A549 (cell line): ENCODE results near the gene ACE2. TPM values are rescaled to one million over a fixed set of nuclear protein-coding genes. Genes with fewer than 3 reads are reported as not detected.

ENCODE experiments used
- ATAC-seq, 2 experiments: fragments of 200-7000 bp in 1 of 2; fragments of >200 bp in 1 of 2; cut with Nextera tagmentation in 1 of 2; cut with Tn5 transposase in 1 of 2; 3 replicates each; pipeline versions ENCODE4 v1.8.0 to v1.9.1; 2018 to 2020; ENCODE audit warnings: mild to moderate bottlenecking in 1 of 2, moderate library complexity in 1 of 2
- CTCF ChIA-PET: fragments of 300-600 bp; sonication (Branson Sonifier 250); formaldehyde crosslinking; extraction: SDS; loops from one replicate; lab custom pipeline; 2021; ENCODE audit warnings: antibody characterized with exemption, inconsistent platforms; lab: Yijun Ruan, JAX
- POLR2A ChIA-PET: fragments of 350-600 bp; formaldehyde crosslinking; extraction: SDS; loops from one replicate; lab custom pipeline; 2021; ENCODE audit warnings: antibody characterized with exemption, inconsistent platforms; lab: Yijun Ruan, JAX
- DNase-seq, 2 experiments: peaks; one replicate each; pipeline versions ENCODE4 v3.0.0 to v3.0.0-alpha.2; 2011 to 2016; ENCODE audit warnings: low read depth in 1 of 2, low spot score in 1 of 2
- FAIRE-seq: peaks from 2 replicates; lab custom pipeline; 2011; peaks lifted over from hg19 to GRCh38; lab: Jason Lieb, UNC
- H3K27ac ChIP-seq, 2 experiments: fragments of >200 bp; sonication (Bioruptor Twin); formaldehyde crosslinking; 3 replicates each; pipeline ENCODE4 v1.5.1; 2016 to 2017
- H3K4me1 ChIP-seq: fragments of >200 bp; sonication (Bioruptor Twin); formaldehyde crosslinking; 3 replicates; pipeline ENCODE4 v1.6.1; 2016
- H3K4me2 ChIP-seq: fragments of >200 bp; sonication (Bioruptor Twin); formaldehyde crosslinking; 3 replicates; pipeline ENCODE4 v1.6.1; 2016
- H3K4me3 ChIP-seq: fragments of >200 bp; sonication (Bioruptor Twin); formaldehyde crosslinking; 3 replicates; pipeline ENCODE4 v1.5.1; 2016
- H3K9me3 ChIP-seq: fragments of >200 bp; sonication (Bioruptor Twin); formaldehyde crosslinking; 3 replicates; pipeline ENCODE4 v1.6.1; 2016
- BHLHE40 ChIP-seq: IDR thresholded peaks from 2 replicates; pipeline ENCODE4 v1.6.1; 2012; ENCODE audit warnings: low read depth, low read length, inconsistent platforms
- CBX8 ChIP-seq: fragments of 200-600 bp; sonication (generic); IDR thresholded peaks from 2 replicates; pipeline ENCODE4 v1.6.1; 2016
- CEBPB ChIP-seq, 2 experiments: fragments of >200 bp in 1 of 2; sonication (Bioruptor Twin) in 1 of 2; formaldehyde crosslinking in 1 of 2; IDR thresholded peaks; 2 replicates each; pipeline ENCODE4 v1.6.1; 2012 to 2016
- CTCF ChIP-seq: fragments of >200 bp; sonication (Bioruptor Twin); formaldehyde crosslinking; IDR thresholded peaks from 3 replicates; pipeline ENCODE4 v1.5.1; 2016
- EHMT2 ChIP-seq: fragments of 200-600 bp; sonication (generic); IDR thresholded peaks from 2 replicates; pipeline ENCODE4 v1.6.1; 2016; ENCODE audit warnings: antibody characterized with exemption, low read depth, mild to moderate bottlenecking, moderate library complexity
- EP300 ChIP-seq, 2 experiments: fragments of >200 bp; sonication (Bioruptor Twin); formaldehyde crosslinking; IDR thresholded peaks; 2 replicates in 1 of 2; 3 replicates in 1 of 2; pipeline ENCODE4 v1.6.1; 2016 to 2017
- FOSL2 ChIP-seq, 2 experiments: fragments of 450-650 bp in 1 of 2; fragments of >200 bp in 1 of 2; sonication (Bioruptor Twin) in 1 of 2; formaldehyde crosslinking; IDR thresholded peaks; 2 replicates each; pipeline versions ENCODE4 v1.5.0 to v1.6.1; 2016 to 2020; ENCODE audit warnings: mild to moderate bottlenecking in 1 of 2, moderate library complexity in 1 of 2
- GATA3 ChIP-seq: IDR thresholded peaks from 2 replicates; pipeline ENCODE4 v1.6.1; 2012; ENCODE audit warnings: borderline replicate concordance
- HMGXB4 ChIP-seq: fragments of 250-450 bp; sonication (Bioruptor Pico); IDR thresholded peaks from 2 replicates; pipeline ENCODE4 v1.5.0; 2021; ENCODE audit warnings: mild to moderate bottlenecking, moderate library complexity, borderline replicate concordance
- HOXB13 ChIP-seq: fragments of 250-450 bp; sonication (Bioruptor Pico); IDR thresholded peaks from 2 replicates; pipeline ENCODE4 v1.5.0; 2020; ENCODE audit warnings: low read depth, mild to moderate bottlenecking, moderate library complexity
- KDM1A ChIP-seq: fragments of 200-600 bp; sonication (generic); IDR thresholded peaks from 2 replicates; pipeline ENCODE4 v1.6.1; 2016; ENCODE audit warnings: low read depth, mild to moderate bottlenecking
- KDM5A ChIP-seq: fragments of 200-600 bp; sonication (generic); IDR thresholded peaks from 2 replicates; pipeline ENCODE4 v1.6.1; 2016; ENCODE audit warnings: antibody characterized with exemption, mild to moderate bottlenecking
- MAX ChIP-seq: IDR thresholded peaks from 2 replicates; pipeline ENCODE4 v1.6.1; 2012
- MAZ ChIP-seq: fragments of 150-350 bp; IDR thresholded peaks from 2 replicates; pipeline ENCODE4 v1.6.1; 2014; ENCODE audit warnings: antibody characterized with exemption, low read depth, low read length, borderline replicate concordance
- MYC ChIP-seq: IDR thresholded peaks from 2 replicates; pipeline ENCODE4 v1.6.1; 2012; ENCODE audit warnings: mild to moderate bottlenecking, inconsistent platforms, low read length, improper control_type of control experiment, borderline replicate concordance
- NPAS2 ChIP-seq: fragments of 250-450 bp; sonication (Bioruptor Pico); IDR thresholded peaks from 2 replicates; pipeline ENCODE4 v1.8.0; 2022; ENCODE audit warnings: mild to moderate bottlenecking, moderate library complexity, borderline replicate concordance
- PBX3 ChIP-seq: IDR thresholded peaks from 2 replicates; pipeline ENCODE4 v1.6.1; 2012
- PHF8 ChIP-seq: fragments of 200-600 bp; sonication (generic); IDR thresholded peaks from 2 replicates; pipeline ENCODE4 v1.6.1; 2016; ENCODE audit warnings: low read depth, mild to moderate bottlenecking, antibody characterized with exemption, moderate library complexity, borderline replicate concordance
- RCOR1 ChIP-seq: fragments of 150-350 bp; IDR thresholded peaks from 2 replicates; pipeline ENCODE4 v1.6.1; 2014; ENCODE audit warnings: antibody characterized with exemption, low read length, low read depth
- SMC3 ChIP-seq: fragments of >200 bp; sonication (Bioruptor Twin); formaldehyde crosslinking; IDR thresholded peaks from 3 replicates; pipeline ENCODE4 v1.6.1; 2018; ENCODE audit warnings: inconsistent platforms
- TFCP2L1 ChIP-seq: fragments of 250-450 bp; sonication (Bioruptor Pico); IDR thresholded peaks from 2 replicates; pipeline ENCODE4 v1.5.0; 2021; ENCODE audit warnings: mild to moderate bottlenecking
- USF2 ChIP-seq: fragments of 450-650 bp; IDR thresholded peaks from 2 replicates; pipeline ENCODE4 v1.6.1; 2014; ENCODE audit warnings: antibody characterized with exemption
- WGBS: methylation state at CpG from one replicate; pipeline ENCODE4 v1.1.6; 2017; ENCODE audit errors: missing lambda C conversion rate; 5-methylcytosine and 5-hydroxymethylcytosine counted together
- polyA plus RNA-seq, 4 experiments: library from polyadenylated mRNA; depleted of rRNA in 3 of 4; stranded (reverse); fragments of >200 nt; fragmentation: RNase III in 1 of 4; extraction: RNeasy Plus Mini Kit Qiagen cat#74134 plus additional on column Dnase treatment in 1 of 4; gene quantifications; 2 replicates in 3 of 4; 3 replicates in 1 of 4; pipeline ENCODE4 v1.2.3, GENCODE V29; 2011 to 2017

Gene ACE2
- polyA plus RNA-seq, 2 of the 4 experiments (the other 2 are of a cell fraction) = 0.06 TPM; not detected in 1

- TF ChIP-seq CTCF (peak; percentile 67), MAZ (no peak), EP300 (IDR thresholded peaks at IDR 0.05) (no peak)
Measured at GRCh38 chrX:15564981-15565579, 35.7 kb downstream of the ACE2 start (continued).

GRCh38 chrX:15563056-15563455 is 37.7 kb downstream of the ACE2 start:
- CTCF ChIA-PET = interaction anchor here (1.0 kb wide), 1 partner anchor 214 kb away, joined by 3 read pairs; no protein-coding TSS in a partner anchor
- WGBS = 59% methylated on average over 7 of the region's 7 CpGs
- FAIRE-seq (no peak), ATAC-seq (no peak), DNase-seq (no peak)
- TF ChIP-seq CBX8 (no peak), CEBPB (IDR thresholded peaks at IDR 0.05) (no peak), HOXB13 (CRISPR knock-in tag) (no peak), KDM5A (no peak), NPAS2 (CRISPR knock-in tag) (no peak), GATA3 (no peak), SMC3 (no peak), PHF8 (no peak), KDM1A (no peak), EHMT2 (no peak), RCOR1 (no peak), TFCP2L1 (CRISPR knock-in tag) (no peak), PBX3 (no peak), BHLHE40 (no peak), MAX (no peak), HMGXB4 (CRISPR knock-in tag) (no peak), FOSL2 (IDR thresholded peaks at IDR 0.05) (no peak), FOSL2 (CRISPR knock-in tag; IDR thresholded peaks at IDR 0.05) (no peak), USF2 (no peak), MYC (no peak)
- Histone ChIP-seq H3K27ac (no peak overlapping the region), H3K4me2 (no peak overlapping the region), H3K4me3 (no peak overlapping the region), H3K4me1 (no peaks in the 10 kb centered on the region), H3K9me3 (no peaks in the 10 kb centered on the region)
- POLR2A ChIA-PET = no interaction called here
